Thymus (tissue), 11 donors: Measurements from ENCODE around the gene PHACTR4. TPM values are rescaled to one million over a fixed set of nuclear protein-coding genes. Genes with fewer than 3 reads are reported as not detected.

ENCODE experiments used
- DNase-seq, 9 donors: peaks; one replicate each; pipeline ENCODE4 v3.0.0-alpha.2; 2013; ENCODE audit warnings: low spot score in 9 of 9, low read depth in 6 of 9, missing footprints in 1 of 9
- H3K27ac ChIP-seq, 2 donors: one replicate each; pipeline ENCODE4 v1.5.1; 2013; ENCODE audit warnings: control low read depth in 1 of 2, low read depth in 1 of 2, low read length in 1 of 2, mild to moderate bottlenecking in 1 of 2, moderate library complexity in 1 of 2
- H3K27me3 ChIP-seq, 2 donors: one replicate each; pipeline ENCODE4 v1.5.1; 2013; ENCODE audit warnings: low read length in 1 of 2; ENCODE audit not compliant: control insufficient read depth in 2 of 2, insufficient read depth in 1 of 2
- H3K36me3 ChIP-seq, 2 donors: one replicate each; pipeline ENCODE4 v1.5.1; 2013; ENCODE audit warnings: low read length in 1 of 2, mild to moderate bottlenecking in 1 of 2, moderate library complexity in 1 of 2; ENCODE audit not compliant: control insufficient read depth in 2 of 2, insufficient read depth in 2 of 2
- H3K4me1 ChIP-seq, 2 donors: one replicate each; pipeline ENCODE4 v1.5.1; 2013; ENCODE audit warnings: low read length in 2 of 2; ENCODE audit not compliant: control insufficient read depth in 2 of 2, insufficient read depth in 2 of 2
- H3K4me3 ChIP-seq, 2 donors: one replicate each; pipeline ENCODE4 v1.5.1; 2013; ENCODE audit warnings: low read length in 2 of 2, control low read depth in 1 of 2, mild to moderate bottlenecking in 1 of 2
- H3K9me3 ChIP-seq, 2 donors: one replicate each; pipeline ENCODE4 v1.5.1; 2013; ENCODE audit warnings: low read length in 1 of 2, mild to moderate bottlenecking in 1 of 2; ENCODE audit not compliant: control insufficient read depth in 2 of 2, insufficient read depth in 1 of 2
- WGBS: extraction: QIAGEN DNeasy Blood & Tissue Kit; methylation state at CpG from one replicate; pipeline ENCODE4 v1.1.7; 2013; 5-methylcytosine and 5-hydroxymethylcytosine counted together
- polyA plus RNA-seq: library from polyadenylated mRNA; stranded (reverse); fragments of 200-250 nt; gene quantifications from one replicate; pipeline ENCODE4 v1.2.3, GENCODE V29; 2013
- total RNA-seq: library from RNA; stranded (reverse); fragments of 120-200 nt; gene quantifications from one replicate; pipeline ENCODE4 v1.2.4, GENCODE V29; 2013
- donor health status: healthy.

Gene PHACTR4
- total and polyA plus RNA-seq, 2 donors = 6.5 to 18.1 TPM

DNA sequence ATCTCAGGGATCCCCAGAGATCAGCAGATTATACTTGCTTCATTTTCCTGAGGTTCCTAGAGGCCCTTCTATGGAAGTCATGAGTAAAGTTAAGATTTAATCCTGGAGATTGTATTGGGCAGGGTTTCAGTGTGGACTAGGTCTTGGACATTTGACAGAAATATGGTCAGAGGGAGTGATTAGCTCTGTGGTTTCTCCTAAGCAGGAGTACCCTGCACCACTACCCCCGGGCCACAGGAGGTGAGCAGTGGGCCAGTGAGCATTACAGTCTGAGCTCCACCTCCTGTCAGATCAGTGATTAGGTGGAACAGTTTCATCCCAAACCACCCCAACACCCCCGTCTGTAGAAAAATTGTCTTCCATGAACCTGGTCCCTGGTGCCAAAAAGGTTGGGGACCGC lies 43.2 kb downstream of the PHACTR4 start:
- WGBS = 90% methylated on average over 3 of the region's 3 CpGs
- Histone ChIP-seq H3K4me3 (no peak overlapping the region), H3K36me3 (no peaks in the 10 kb centered on the region), H3K9me3 (no peaks in the 10 kb centered on the region), H3K27me3 (no peaks in the 10 kb centered on the region), H3K27ac (no peak overlapping the region), H3K4me1 (peaks cover 0 to 2% of the 10 kb centered on the region in 2 donors)
- DNase-seq = no peak

DNA sequence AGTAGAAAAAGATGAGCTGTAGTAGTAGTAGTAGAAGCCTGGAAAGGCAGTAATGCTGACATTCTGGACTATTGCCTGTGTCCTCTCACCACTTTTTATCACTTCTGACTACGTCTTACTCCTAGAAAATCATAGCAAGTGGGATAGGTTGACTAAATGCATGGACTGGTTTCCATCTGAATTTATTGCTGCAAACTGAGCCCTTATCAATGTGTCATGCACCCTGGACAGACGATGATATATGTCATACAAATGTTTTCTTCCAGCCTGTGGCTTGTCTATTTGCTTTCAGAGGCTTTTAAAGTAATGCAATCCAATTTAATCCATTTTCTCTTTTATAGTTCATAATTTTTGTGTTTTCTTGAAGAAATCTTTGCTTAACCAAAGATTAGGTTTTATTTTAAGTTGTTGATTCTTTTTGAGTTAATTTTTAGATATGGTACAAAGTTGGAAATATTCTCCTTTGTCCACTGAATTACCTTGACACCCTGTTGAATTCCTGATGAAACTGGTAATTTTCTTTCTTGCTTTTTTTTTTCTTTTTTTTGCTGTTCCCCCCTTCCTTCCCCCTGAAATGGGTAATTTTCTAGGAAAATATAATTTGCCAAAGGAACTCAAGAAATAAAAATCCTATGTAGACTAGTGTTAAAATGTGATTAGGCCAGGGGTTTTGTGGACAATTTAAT lies 47.1 kb downstream of the PHACTR4 start:
- H3K27ac ChIP-seq = no peak overlapping the region
- no peak for DNase-seq
- no peak overlapping the region for H3K4me3 ChIP-seq
- H3K9me3 ChIP-seq = no peaks in the 10 kb centered on the region
- H3K27me3 ChIP-seq = no peaks in the 10 kb centered on the region
- peaks cover 0 to 4% of the 10 kb centered on the region in 2 donors for H3K36me3 ChIP-seq
- peaks cover 0 to 7% of the 10 kb centered on the region in 2 donors for H3K4me1 ChIP-seq
- 90% methylated on average over 2 of the region's 2 CpGs for WGBS

DNA sequence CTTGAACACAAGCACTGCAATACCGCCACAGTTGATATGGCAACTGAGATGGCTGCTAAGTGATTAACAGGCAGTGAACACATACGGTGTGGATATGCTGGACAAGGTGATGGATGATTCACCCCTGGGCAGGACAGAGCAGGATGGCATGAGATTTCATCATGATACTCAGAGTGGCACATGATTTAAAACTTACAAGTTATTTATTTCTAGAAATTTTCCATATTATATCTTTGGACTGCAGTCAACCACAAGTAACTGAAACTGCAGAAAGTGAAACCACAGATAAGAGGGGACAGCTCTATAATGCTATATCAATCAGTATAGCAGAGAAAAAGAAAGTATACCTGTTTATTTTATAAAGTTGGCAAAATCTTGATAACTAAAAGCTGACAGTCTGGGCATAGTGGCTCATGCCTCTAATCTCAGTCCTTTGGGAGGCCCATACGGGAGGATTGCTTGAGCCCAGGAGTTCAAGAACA lies 47.9 kb downstream of the PHACTR4 start:
- peak in 3 of 9 donors; percentile 15 to 26 (median 16) for DNase-seq
- H3K9me3 ChIP-seq = no peaks in the 10 kb centered on the region
- peaks cover 0 to 7% of the 10 kb centered on the region in 2 donors for H3K4me1 ChIP-seq
- 16% methylated on average over 3 of the region's 3 CpGs for WGBS
- H3K27ac ChIP-seq = peak overlapping the region in 1 of 2 donors; percentile 13
- peaks cover 0 to 4% of the 10 kb centered on the region in 2 donors for H3K36me3 ChIP-seq
- H3K27me3 ChIP-seq = no peaks in the 10 kb centered on the region
- H3K4me3 ChIP-seq = no peak overlapping the region

DNA sequence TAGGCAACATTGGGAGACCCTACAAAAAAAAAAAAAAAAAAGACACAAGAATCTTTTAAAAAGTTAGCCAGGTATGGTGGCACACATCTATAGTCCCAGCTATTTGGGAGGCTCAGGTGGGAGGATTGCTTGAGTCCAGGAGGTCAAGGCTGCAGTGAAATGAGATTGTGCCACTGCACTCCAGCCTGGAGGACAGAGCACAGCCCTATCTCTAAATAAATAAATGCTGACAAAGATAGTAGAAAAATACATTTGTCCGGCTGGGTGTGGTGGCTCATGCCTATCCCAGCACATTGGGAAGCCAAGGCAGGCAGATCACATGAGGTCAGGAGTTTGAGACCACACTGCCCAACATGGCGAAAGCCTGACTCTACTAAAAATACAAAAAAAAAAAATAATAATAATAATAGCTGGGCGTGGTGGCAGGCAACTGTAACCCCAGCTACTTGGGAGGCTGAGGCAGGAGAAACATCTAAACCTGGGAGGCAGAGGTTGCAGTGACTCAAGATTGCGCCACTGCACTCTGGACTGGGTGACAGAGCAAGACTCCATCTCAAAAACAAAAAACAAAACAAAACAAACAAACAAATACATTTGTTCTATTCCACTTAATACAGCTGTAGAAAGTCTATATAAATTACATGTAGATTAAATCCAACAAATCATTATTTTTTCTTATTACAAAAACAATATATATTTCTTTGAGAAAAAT lies 48.5 kb downstream of the PHACTR4 start:
- Histone ChIP-seq H3K27ac (peak overlapping the region in 1 of 2 donors; percentile 13), H3K4me1 (peaks cover 0 to 7% of the 10 kb centered on the region in 2 donors), H3K4me3 (no peak overlapping the region), H3K27me3 (no peaks in the 10 kb centered on the region), H3K9me3 (no peaks in the 10 kb centered on the region), H3K36me3 (peaks cover 0 to 4% of the 10 kb centered on the region in 2 donors)
- 96% methylated on average over 4 of the region's 4 CpGs for WGBS
- DNase-seq = no peak

DNA sequence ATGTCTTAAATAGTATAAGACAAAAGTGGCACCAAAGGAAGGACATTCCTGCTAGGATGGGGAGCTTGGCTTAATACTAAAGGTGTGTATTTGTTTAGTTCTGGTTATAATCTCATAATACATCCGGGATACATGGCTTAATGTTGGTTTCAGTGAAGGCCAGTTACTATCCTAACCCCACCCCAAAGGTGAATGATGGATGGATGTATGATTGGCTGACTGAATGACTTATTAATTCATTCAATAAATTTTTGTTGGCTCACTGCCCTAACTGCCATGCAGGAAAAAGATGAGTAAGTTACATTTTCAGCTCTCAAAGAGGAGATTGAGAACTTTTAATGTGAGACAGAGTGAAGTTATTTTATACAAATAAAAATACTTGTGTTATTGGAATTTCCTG lies 52.2 kb downstream of the PHACTR4 start:
- Histone ChIP-seq H3K36me3 (peaks cover 3 to 4% of the 10 kb centered on the region in 2 donors), H3K4me1 (peaks cover 0 to 7% of the 10 kb centered on the region in 2 donors), H3K27me3 (no peaks in the 10 kb centered on the region), H3K27ac (no peak overlapping the region), H3K9me3 (no peaks in the 10 kb centered on the region), H3K4me3 (no peak overlapping the region)
- WGBS = 96% methylated on average over 1 of the region's 1 CpG
- no peak for DNase-seq

DNA sequence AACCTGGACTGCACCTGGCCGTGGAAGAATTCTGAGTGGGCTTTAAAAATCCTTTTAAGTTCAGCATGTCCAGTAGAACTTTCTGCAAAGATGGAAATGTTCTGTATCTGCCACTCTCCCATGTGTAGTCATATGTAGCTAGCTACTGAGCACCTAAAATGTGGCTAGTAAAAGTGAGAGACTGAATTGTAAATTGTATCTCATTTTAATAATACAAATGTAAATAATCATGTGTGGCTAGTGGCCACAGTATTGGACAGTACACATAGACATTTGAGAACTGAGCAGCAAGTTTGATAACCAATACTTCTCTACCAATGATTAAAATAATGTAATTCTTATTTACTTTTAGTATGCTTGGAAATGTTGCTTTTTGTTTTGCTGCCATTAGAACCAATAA lies 57.3 kb downstream of the PHACTR4 start:
- H3K4me3 ChIP-seq = no peak overlapping the region
- H3K36me3 ChIP-seq = peaks cover 0 to 3% of the 10 kb centered on the region in 2 donors
- no peaks in the 10 kb centered on the region for H3K27me3 ChIP-seq
- 98% methylated on average over 1 of the region's 1 CpG for WGBS
- no peaks in the 10 kb centered on the region for H3K4me1 ChIP-seq
- no peak for DNase-seq
- no peaks in the 10 kb centered on the region for H3K9me3 ChIP-seq
- H3K27ac ChIP-seq = no peak overlapping the region

DNA sequence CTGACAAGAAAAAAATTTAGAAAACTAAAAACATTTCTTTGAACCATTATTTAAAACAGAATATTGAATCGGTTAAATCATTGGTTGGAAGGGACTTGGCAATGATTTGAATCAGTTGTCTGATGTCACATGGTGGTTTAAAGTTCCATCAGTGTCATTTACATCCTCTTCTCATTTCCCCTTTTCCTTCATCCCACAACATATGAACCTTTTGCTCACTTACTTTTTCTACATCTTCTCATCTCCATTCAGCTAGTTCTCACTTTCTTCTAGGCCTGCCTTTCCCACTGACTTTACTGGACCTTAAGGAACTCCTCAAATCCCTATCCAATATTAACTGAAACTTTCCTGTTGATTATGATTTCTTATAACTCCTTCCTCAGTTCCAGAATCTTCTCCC lies 58.5 kb downstream of the PHACTR4 start:
- Histone ChIP-seq H3K4me3 (no peak overlapping the region), H3K27me3 (no peaks in the 10 kb centered on the region), H3K4me1 (no peaks in the 10 kb centered on the region), H3K9me3 (no peaks in the 10 kb centered on the region), H3K36me3 (peaks cover 0 to 3% of the 10 kb centered on the region in 2 donors), H3K27ac (no peak overlapping the region)
- no peak for DNase-seq
- WGBS = 97% methylated on average over 1 of the region's 1 CpG

DNA sequence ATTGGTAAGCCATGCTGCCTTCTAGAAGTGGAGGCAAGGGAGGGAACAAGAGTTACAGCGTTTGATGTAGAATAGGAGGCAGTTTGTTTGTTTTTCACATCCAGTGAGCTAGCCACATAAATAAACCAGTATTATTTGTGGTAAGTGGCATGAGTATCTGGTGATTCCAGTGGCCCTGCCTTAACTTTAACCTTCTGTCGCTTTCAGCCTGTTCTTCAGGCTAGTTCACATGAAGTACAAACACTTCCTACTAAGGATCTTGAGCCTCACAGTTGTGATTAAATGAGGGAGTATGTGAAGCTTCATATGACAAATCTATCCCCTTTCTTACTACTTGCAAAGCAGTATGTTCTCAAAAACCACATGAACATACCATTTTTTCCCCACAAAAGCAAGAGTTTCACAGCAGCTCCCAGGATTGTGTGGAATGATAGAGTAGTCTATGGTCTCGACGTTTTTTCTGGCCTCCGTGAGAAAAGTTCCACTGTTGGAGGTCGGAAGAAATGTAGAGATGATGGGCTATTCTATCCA lies 59.5 kb downstream of the PHACTR4 start:
- H3K36me3 ChIP-seq = peaks cover 0 to 3% of the 10 kb centered on the region in 2 donors
- no peaks in the 10 kb centered on the region for H3K27me3 ChIP-seq
- H3K9me3 ChIP-seq = no peaks in the 10 kb centered on the region
- no peaks in the 10 kb centered on the region for H3K4me1 ChIP-seq
- H3K4me3 ChIP-seq = no peak overlapping the region
- WGBS = 98% methylated on average over 6 of the region's 6 CpGs
- no peak overlapping the region for H3K27ac ChIP-seq
- DNase-seq = no peak

DNA sequence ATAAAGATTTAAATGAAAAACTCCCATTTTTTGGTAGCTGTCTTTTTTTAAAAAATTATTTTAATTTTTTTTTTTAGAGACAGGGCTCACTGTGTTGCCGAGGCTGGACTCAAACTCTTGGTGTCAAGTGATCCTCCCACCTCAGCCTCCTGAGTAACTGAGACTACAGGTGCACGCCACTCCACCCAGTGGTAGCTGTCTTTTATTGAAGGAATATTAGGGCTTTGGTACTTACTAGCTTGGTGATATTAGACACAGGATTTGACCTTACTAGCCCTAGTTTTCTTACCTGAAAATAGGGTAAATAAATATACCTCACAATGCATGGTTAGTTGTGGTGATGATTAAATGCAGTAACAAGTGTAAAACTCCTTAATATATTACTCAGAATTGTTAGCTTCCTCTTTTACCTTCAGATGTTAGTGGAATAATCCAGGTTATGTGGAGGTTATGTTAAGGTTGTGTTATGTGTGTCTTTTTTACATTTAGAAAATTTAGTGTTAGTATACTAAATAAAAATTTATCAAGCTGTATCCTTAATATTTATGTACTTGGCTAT lies 66.8 kb downstream of the PHACTR4 start:
- WGBS = 70% methylated on average over 2 of the region's 2 CpGs
- DNase-seq = no peak
- Histone ChIP-seq H3K36me3 (no peaks in the 10 kb centered on the region), H3K4me3 (no peak overlapping the region), H3K9me3 (no peaks in the 10 kb centered on the region), H3K4me1 (peaks cover 7 to 8% of the 10 kb centered on the region in 2 donors), H3K27me3 (no peaks in the 10 kb centered on the region), H3K27ac (no peak overlapping the region)
